H1 (cell line): ENCODE measurements around the gene DCLK1. TPM values are rescaled to one million over a fixed set of nuclear protein-coding genes. Genes with fewer than 3 reads are reported as not detected.

ENCODE experiments used
- ASH2L ChIP-seq: fragments of 200-600, 300-600 bp; sonication (generic); IDR thresholded peaks from one replicate; pipeline ENCODE4 v1.7.1; 2017; ENCODE audit warnings: low read length
- BACH1 ChIP-seq: IDR thresholded peaks from 2 replicates; pipeline ENCODE4 v1.6.1; 2012; ENCODE audit warnings: low read length, improper control_type of control experiment
- CEBPB ChIP-seq: IDR thresholded peaks from 2 replicates; pipeline ENCODE4 v1.6.1; 2012; ENCODE audit warnings: low read depth, low read length
- SIN3A ChIP-seq, 2 experiments: IDR thresholded peaks in 1 of 2; conservative IDR thresholded peaks in 1 of 2; 2 replicates each; pipeline ENCODE4 v1.6.1; 2011 to 2012; ENCODE audit warnings: low read length in 2 of 2, improper control_type of control experiment in 1 of 2, low read depth in 1 of 2, mild to moderate bottlenecking in 1 of 2
- TCF12 ChIP-seq: IDR thresholded peaks from 2 replicates; pipeline ENCODE4 v1.6.1; 2011; ENCODE audit warnings: low read depth, mild to moderate bottlenecking, low read length
- polyA plus RNA-seq, 7 experiments: library from polyadenylated mRNA; depleted of rRNA in 3 of 7; stranded (reverse) in 5 of 7; unstranded in 2 of 7; fragments of >200 nt in 5 of 7; fragments of 200-250 nt in 2 of 7; gene quantifications; 1 replicate in 5 of 7; 2 replicates in 1 of 7; 4 replicates in 1 of 7; pipeline versions ENCODE4 v1.2.1 to v1.2.3, GENCODE V29; 2011 to 2013; ENCODE audit warnings: missing spikeins in 2 of 7, mixed read lengths in 2 of 7
- total RNA-seq: library from RNA; stranded (reverse); fragmentation: NEBNext Ultra II Directional; extraction: Animal tissue kit (Norgen Biotek cat#: 25700); gene quantifications from 2 replicates; pipeline ENCODE4 v1.2.1, GENCODE V29; 2021

Gene DCLK1
- total and polyA plus RNA-seq, 2 of the 8 experiments (the other 6 are each of a cell fraction or from before 2014, with no cell fraction given): 22.8 to 41.0 TPM

DNA sequence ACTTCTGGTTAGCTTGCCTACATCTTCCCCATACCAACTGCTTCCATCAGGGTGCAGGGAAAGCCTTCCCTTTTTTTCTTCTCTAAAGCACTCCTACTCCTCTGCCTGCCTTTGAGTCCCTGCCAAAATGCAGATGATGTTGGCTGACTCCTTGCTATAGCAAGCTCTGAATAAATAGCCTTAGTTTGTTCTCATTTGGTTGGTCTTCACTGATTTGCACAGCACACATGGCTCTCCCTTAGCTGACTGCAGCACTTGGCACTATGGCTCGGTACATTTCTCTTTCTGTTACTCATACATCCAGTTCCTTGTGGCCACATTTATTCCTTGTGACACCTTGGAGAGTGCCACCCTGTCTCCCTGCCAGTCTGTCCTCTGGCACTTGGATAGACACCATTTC lies 249.8 kb downstream of the DCLK1 start (continued):
- TF ChIP-seq SIN3A (conservative IDR thresholded peaks at IDR 0.05 in 1 of 2, IDR thresholded peaks at IDR 0.05 in 1 of 2; ENCODE audit: low read depth in 1 of 2, low read length in 2 of 2) (no peak), CEBPB (no peak), BACH1 (no peak), TCF12 (no peak), ASH2L (no peak)
